Measurements from ENCODE around the gene GPR37L1. TPM values are rescaled to one million over a fixed set of nuclear protein-coding genes. Genes with fewer than 3 reads are reported as not detected.

Gene GPR37L1
- total RNA-seq, 2 experiments from 2014 or later = 0.03 TPM; not detected in 1

DNA sequence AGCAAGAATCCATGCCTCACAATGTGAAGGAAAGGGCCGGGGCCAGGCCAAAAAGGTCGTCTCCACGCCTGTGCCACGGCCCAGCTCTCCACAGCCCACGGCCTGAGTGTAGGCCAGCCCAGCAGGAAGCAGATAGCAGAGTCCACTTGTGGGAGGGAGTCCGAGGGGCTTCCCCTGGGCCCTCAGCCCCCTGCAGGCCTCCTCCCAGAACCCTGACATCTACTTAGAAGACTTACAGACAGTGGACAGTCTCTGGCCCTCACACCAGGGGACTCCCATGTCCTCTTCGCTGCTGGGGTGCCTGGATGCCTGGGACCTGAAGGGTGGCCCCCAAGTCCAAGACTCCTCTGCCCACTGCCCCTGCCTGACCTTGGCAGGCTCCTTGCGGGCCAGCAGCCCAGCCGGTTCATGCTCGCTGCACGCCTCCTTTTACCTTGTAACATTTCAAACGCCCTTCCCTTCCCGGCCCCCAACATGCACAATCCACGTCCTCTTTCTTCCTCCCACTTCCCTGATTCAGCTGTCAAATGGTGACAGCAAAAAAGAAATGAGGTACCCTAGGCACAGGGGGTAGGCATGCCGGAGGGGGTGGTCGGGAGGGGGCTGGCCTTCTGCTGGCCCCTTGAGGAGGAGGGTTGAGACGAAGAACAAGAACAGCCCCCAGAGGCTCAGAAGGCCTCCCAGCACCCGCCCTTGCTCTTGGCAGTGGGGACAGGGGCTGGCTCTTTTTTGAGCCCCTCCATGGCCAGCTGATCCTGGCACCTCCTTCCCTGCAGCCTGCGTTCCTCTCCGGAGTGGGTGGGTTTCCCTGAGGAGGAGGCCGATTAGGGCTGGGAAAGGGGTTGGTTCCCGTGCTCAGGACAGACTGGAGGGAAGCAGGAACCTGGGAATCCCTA lies 38.7 kb downstream of the GPR37L1 start:
- Histone ChIP-seq H4K20me1 (ENCODE audit: insufficient read depth, low read length) (no peaks in the 10 kb centered on the region), H2AFZ (ENCODE audit: low read length) (no peak overlapping the region; the same call in 1 of the 2 replicates), H3K9me2 (ENCODE audit: insufficient read depth, low read length) (no peaks in the 10 kb centered on the region), H3K36me3 (ENCODE audit: insufficient read depth, low read length) (peaks cover 17% of the 10 kb centered on the region), H3K4me3 (ENCODE audit: low read depth, low read length, poor library complexity, severe bottlenecking) (peak overlapping the region; percentile 73), H3K27ac (ENCODE audit: low read depth, low read length, poor library complexity, severe bottlenecking) (peak overlapping the region; percentile 89), H3K79me2 (ENCODE audit: insufficient read depth, low read depth, low read length) (peaks cover 30% of the 10 kb centered on the region; the same call in 1 of the 2 replicates), H3K4me1 (ENCODE audit: insufficient read depth, low read length, poor library complexity, severe bottlenecking) (peaks cover 94% of the 10 kb centered on the region), H3K9me3 (ENCODE audit: low read length) (no peaks in the 10 kb centered on the region), H3K4me2 (ENCODE audit: low read length) (peak overlapping the region; percentile 95)
- no TSS peak for BruUV-seq (replicated peaks)
- peak; percentile 17 for DNase-seq (ENCODE audit: low spot score)
- intact Hi-C loops (cut with micrococcal nuclease; ENCODE audit: unreplicated experiment) = no loop called here
- no peak for TF ChIP-seq EZH2phosphoT487 (IDR thresholded peaks at IDR 0.05; ENCODE audit: borderline replicate concordance, low read depth, low read length)
- TF ChIP-seq, protein P1, sequence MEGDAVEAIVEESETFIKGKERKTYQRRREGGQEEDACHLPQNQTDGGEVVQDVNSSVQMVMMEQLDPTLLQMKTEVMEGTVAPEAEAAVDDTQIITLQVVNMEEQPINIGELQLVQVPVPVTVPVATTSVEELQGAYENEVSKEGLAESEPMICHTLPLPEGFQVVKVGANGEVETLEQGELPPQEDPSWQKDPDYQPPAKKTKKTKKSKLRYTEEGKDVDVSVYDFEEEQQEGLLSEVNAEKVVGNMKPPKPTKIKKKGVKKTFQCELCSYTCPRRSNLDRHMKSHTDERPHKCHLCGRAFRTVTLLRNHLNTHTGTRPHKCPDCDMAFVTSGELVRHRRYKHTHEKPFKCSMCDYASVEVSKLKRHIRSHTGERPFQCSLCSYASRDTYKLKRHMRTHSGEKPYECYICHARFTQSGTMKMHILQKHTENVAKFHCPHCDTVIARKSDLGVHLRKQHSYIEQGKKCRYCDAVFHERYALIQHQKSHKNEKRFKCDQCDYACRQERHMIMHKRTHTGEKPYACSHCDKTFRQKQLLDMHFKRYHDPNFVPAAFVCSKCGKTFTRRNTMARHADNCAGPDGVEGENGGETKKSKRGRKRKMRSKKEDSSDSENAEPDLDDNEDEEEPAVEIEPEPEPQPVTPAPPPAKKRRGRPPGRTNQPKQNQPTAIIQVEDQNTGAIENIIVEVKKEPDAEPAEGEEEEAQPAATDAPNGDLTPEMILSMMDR (conservative IDR thresholded peaks at IDR 0.05; ENCODE audit: low read length) = no peak
- ChIA-PET CTCF (ENCODE audit: unreplicated experiment) (interaction anchor here (0.6 kb wide), 1 partner anchor 1140 kb away, joined by 3 read pairs; no protein-coding TSS in a partner anchor), POLR2A (interaction anchor here (0.8 to 1.9 kb wide), 2 partner anchors 17 to 207 kb away, joined by 3 to 11 read pairs; partner anchors contain the start of gene ARL8A)

DNA sequence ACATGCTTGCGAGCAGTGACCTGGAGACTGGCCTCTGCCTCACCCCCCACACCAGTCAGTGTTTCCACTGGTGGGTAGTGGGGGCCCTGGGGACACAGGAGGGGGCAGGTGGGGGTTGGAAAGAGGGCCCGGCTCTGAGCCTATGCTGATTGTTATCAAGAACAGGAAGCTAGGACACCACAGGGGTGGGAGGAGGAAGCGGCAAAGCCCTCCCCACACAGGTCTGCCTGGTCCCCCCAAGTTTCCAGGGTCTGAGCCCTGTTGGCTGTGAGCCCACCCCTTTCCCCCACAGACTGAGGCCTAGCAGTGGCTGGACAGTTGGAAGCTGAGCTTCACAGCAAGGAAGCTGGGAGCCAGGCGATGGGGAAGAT lies 39.3 kb downstream of the GPR37L1 start:
- Histone ChIP-seq H3K79me2 (ENCODE audit: insufficient read depth, low read depth, low read length) (peaks cover 30% of the 10 kb centered on the region; the same call in 1 of the 2 replicates), H3K9me2 (ENCODE audit: insufficient read depth, low read length) (no peaks in the 10 kb centered on the region), H3K27ac (ENCODE audit: low read depth, low read length, poor library complexity, severe bottlenecking) (peak overlapping the region; percentile 89), H2AFZ (ENCODE audit: low read length) (no peak overlapping the region; the same call in 1 of the 2 replicates), H4K20me1 (ENCODE audit: insufficient read depth, low read length) (no peaks in the 10 kb centered on the region), H3K4me1 (ENCODE audit: insufficient read depth, low read length, poor library complexity, severe bottlenecking) (peaks cover 88% of the 10 kb centered on the region), H3K36me3 (ENCODE audit: insufficient read depth, low read length) (peaks cover 11% of the 10 kb centered on the region), H3K4me3 (ENCODE audit: low read depth, low read length, poor library complexity, severe bottlenecking) (peak overlapping the region; percentile 73), H3K4me2 (ENCODE audit: low read length) (peak overlapping the region; percentile 95), H3K9me3 (ENCODE audit: low read length) (no peaks in the 10 kb centered on the region)
- no peak for TF ChIP-seq EZH2phosphoT487 (IDR thresholded peaks at IDR 0.05; ENCODE audit: borderline replicate concordance, low read depth, low read length)
- TF ChIP-seq, protein P1 (conservative IDR thresholded peaks at IDR 0.05; ENCODE audit: low read length) = no peak
- CTCF ChIA-PET (ENCODE audit: unreplicated experiment) = no interaction called here
- intact Hi-C loops (cut with micrococcal nuclease; ENCODE audit: unreplicated experiment) = no loop called here
- no TSS peak for BruUV-seq (replicated peaks)
- POLR2A ChIA-PET = no interaction called here
- DNase-seq (ENCODE audit: low spot score) = peak; percentile 58

Measured in OCI-LY7 (cell line).